Mesothelial cell of epicardium (in vitro differentiated cells): ENCODE data around the gene COL5A3. TPM values are rescaled to one million over a fixed set of nuclear protein-coding genes. Genes with fewer than 3 reads are reported as not detected.

ENCODE experiments used
- DNase-seq, 2 experiments: peaks; one replicate each; pipeline ENCODE4 v3.0.0; 2021; ENCODE audit warnings: low spot score in 2 of 2; ENCODE audit not compliant: unreplicated experiment in 2 of 2
- H3K27ac Mint-ChIP-seq: 2 replicates; pipeline ENCODE4 v1.8.0; 2021; ENCODE audit warnings: mixed read lengths
- H3K27me3 Mint-ChIP-seq: 2 replicates; pipeline ENCODE4 v1.8.0; 2021; ENCODE audit warnings: low read depth, mixed read lengths
- H3K36me3 Mint-ChIP-seq: 2 replicates; pipeline ENCODE4 v1.8.0; 2021; ENCODE audit warnings: mixed read lengths
- H3K4me1 Mint-ChIP-seq: 2 replicates; pipeline ENCODE4 v1.8.0; 2021; ENCODE audit warnings: mixed read lengths
- H3K4me3 Mint-ChIP-seq: 2 replicates; pipeline ENCODE4 v1.8.0; 2021; ENCODE audit warnings: mild to moderate bottlenecking, moderate library complexity, mixed read lengths
- H3K9me3 Mint-ChIP-seq: 2 replicates; pipeline ENCODE4 v1.8.0; 2021; ENCODE audit warnings: mixed read lengths
- CTCF ChIP-seq: fragments of 200-600 bp; sonication (generic); IDR thresholded peaks from one replicate; pipeline ENCODE4 v1.5.0; 2021; ENCODE audit warnings: antibody characterized with exemption; ENCODE audit not compliant: unreplicated experiment
- total RNA-seq: library from RNA; stranded (reverse); gene quantifications from 3 replicates; pipeline ENCODE4 v1.2.1, GENCODE V29; 2021

COL5A3 gene
- total RNA-seq, 1 donor from 2014 or later: 4.0 TPM

GRCh38 chr19:9991425-9992191, 18.7 kb downstream of the COL5A3 start:
- H3K4me3 Mint-ChIP-seq: no peak overlapping the region
- H3K27me3 Mint-ChIP-seq: peaks cover 10% of the 10 kb centered on the region
- TF ChIP-seq CTCF: no peak
- no peak overlapping the region for H3K27ac Mint-ChIP-seq
- DNase-seq: no peak
- H3K9me3 Mint-ChIP-seq: no peaks in the 10 kb centered on the region
- peaks cover 2% of the 10 kb centered on the region for H3K4me1 Mint-ChIP-seq
- H3K36me3 Mint-ChIP-seq: no peaks in the 10 kb centered on the region

- H3K4me3 Mint-ChIP-seq: no peak overlapping the region
- no peak for TF ChIP-seq CTCF
- peaks cover 9% of the 10 kb centered on the region for H3K27me3 Mint-ChIP-seq
- no peaks in the 10 kb centered on the region for H3K4me1 Mint-ChIP-seq
- DNase-seq: no peak
- no peaks in the 10 kb centered on the region for H3K36me3 Mint-ChIP-seq
- H3K9me3 Mint-ChIP-seq: no peaks in the 10 kb centered on the region
- H3K27ac Mint-ChIP-seq: no peak overlapping the region
Measured at GRCh38 chr19:9989504-9989903, 20.8 kb downstream of the COL5A3 start.

GRCh38 chr19:9986787-9987281, 23.5 kb downstream of the COL5A3 start:
- no peaks in the 10 kb centered on the region for H3K4me1 Mint-ChIP-seq
- no peak overlapping the region for H3K4me3 Mint-ChIP-seq
- no peaks in the 10 kb centered on the region for H3K9me3 Mint-ChIP-seq
- H3K27me3 Mint-ChIP-seq: peaks cover 23% of the 10 kb centered on the region
- no peak overlapping the region for H3K27ac Mint-ChIP-seq
- TF ChIP-seq CTCF: no peak
- no peaks in the 10 kb centered on the region for H3K36me3 Mint-ChIP-seq
- no peak for DNase-seq

DNA sequence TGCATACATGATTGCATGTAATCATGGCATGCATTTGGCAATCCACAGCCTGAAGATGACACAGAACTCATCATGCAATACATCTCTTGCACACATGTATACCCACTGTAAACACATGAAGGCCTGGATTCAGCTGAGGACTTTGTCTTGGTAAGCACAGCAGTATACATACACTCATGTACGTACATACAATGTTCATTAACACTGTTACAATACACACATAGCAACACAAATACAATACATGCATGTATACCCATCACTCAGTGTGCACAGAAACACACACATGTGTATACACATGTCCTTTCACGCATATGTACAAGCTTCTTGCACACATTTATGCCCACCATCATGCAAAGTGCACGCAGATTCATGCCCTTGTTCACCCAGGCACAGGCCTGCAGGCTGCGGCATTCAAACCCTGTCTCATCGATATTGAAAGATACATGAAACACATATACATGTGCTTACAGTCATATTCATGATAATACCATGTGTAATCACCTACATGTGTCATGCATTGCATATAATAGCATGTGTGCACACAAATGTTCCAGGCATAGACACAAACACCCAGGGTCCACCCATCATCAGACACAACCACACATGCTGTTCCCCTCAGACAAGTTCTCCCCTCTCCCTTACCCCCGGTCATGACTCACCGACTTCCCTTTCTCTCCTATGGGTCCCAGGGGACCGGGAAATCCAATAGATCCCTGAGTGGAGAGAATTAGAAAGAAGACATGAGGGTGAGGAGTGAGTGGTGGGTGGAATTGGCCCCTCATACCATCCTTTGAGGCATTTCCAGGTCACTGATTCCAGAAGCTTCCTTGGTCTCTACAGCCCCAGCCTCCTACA, 28.7 kb downstream of the COL5A3 start:
- DNase-seq: no peak
- Mint-ChIP-seq H3K36me3 (no peaks in the 10 kb centered on the region), H3K27me3 (peaks cover 32% of the 10 kb centered on the region), H3K4me1 (no peaks in the 10 kb centered on the region), H3K4me3 (no peak overlapping the region), H3K27ac (no peak overlapping the region), H3K9me3 (no peaks in the 10 kb centered on the region)
- no peak for TF ChIP-seq CTCF

GRCh38 chr19:9972103-9972502, 38.2 kb downstream of the COL5A3 start:
- no peak for DNase-seq
- H3K9me3 Mint-ChIP-seq: no peaks in the 10 kb centered on the region
- no peak for TF ChIP-seq CTCF
- no peaks in the 10 kb centered on the region for H3K4me1 Mint-ChIP-seq
- H3K27me3 Mint-ChIP-seq: peaks cover 35% of the 10 kb centered on the region
- no peak overlapping the region for H3K4me3 Mint-ChIP-seq
- H3K27ac Mint-ChIP-seq: no peak overlapping the region
- no peaks in the 10 kb centered on the region for H3K36me3 Mint-ChIP-seq
